Measurements from ENCODE around the gene GKN2.

DNA sequence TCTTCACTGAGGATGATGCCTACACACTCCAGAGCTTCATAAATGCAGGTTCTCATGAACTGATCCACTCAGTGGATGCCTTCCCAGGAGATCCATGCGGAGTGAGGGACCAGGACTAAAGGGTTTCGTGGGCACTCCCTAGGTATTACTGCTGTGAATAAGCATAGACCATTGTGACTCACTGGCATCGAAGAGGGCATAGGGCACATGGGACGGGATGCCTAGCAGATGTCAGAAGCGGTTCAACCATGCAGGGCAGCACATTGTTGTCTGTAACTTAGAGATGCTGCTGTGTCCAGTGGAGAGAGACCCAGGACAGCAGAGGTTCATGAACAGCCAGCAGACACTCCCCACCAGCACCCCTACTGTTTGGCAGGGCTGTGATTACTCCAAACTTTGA, 17.2 kb downstream of the GKN2 start:
- TF ChIP-seq, protein P1, sequence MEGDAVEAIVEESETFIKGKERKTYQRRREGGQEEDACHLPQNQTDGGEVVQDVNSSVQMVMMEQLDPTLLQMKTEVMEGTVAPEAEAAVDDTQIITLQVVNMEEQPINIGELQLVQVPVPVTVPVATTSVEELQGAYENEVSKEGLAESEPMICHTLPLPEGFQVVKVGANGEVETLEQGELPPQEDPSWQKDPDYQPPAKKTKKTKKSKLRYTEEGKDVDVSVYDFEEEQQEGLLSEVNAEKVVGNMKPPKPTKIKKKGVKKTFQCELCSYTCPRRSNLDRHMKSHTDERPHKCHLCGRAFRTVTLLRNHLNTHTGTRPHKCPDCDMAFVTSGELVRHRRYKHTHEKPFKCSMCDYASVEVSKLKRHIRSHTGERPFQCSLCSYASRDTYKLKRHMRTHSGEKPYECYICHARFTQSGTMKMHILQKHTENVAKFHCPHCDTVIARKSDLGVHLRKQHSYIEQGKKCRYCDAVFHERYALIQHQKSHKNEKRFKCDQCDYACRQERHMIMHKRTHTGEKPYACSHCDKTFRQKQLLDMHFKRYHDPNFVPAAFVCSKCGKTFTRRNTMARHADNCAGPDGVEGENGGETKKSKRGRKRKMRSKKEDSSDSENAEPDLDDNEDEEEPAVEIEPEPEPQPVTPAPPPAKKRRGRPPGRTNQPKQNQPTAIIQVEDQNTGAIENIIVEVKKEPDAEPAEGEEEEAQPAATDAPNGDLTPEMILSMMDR (conservative IDR thresholded peaks at IDR 0.05 in 1 of 2, IDR thresholded peaks at IDR 0.05 in 1 of 2; ENCODE audit: low read depth in 1 of 2, low read length in 2 of 2), result no peak
- TF ChIP-seq EZH2 (IDR thresholded peaks at IDR 0.05; ENCODE audit: low read length, missing control alignments), result no peak

Measured in fibroblast of lung (primary cell).